Endometrial microvascular endothelial cells (primary cell): ENCODE results near the gene OVAAL. TPM values are rescaled to one million over a fixed set of nuclear protein-coding genes. Genes with fewer than 3 reads are reported as not detected.
"Not testable (repeated sequence)": the region's sequence is repeated elsewhere in the genome, so short reads cannot be mapped to it uniquely, and the experiment has no call there.

Experiments used
- in situ Hi-C: cut with HindIII; loops from 2 replicates; pipeline ENCODE4 v1.10.0; 2017; ENCODE audit warnings: low sequenced_read_pairs, low pct_unique_long_range_greater_than_20kb; ENCODE audit errors: inconsistent ontology term
- total RNA-seq: library from RNA; depleted of rRNA; stranded (reverse); fragments of >200 nt; gene quantifications from one replicate; pipeline ENCODE4 v1.2.3, GENCODE V29; 2015; ENCODE audit errors: inconsistent ontology term

OVAAL gene
- total RNA-seq, 1 donor from 2014 or later, result not detected

DNA sequence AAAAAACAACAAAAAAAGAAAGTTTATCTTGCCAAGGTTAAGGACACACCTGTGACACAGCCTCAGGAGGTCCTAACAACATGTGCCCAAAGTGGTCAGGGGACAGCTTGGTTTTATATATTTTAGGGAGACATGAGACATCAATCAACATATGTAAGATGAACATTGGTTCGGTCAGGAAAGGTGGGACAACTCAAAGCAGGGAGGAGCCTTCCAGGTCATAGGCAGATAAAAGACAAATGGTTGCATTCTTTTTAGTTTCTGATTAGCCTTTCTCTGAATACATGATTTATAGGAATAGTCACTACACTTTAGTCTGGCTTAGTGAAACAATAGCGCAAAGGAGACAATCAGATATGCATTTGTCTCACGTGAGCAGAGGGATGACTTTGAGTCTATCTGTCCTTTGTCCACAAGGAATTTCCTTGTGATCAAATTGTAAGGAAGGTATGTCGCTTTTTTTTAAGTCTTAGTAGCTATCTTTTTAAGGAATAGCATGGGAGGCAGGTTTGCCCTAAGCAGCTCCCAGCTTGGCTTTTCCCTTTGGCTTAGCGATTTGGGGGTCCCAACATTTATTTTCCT is 23.3 kb upstream of the OVAAL start:
- in situ Hi-C loops, result no loop called here

DNA sequence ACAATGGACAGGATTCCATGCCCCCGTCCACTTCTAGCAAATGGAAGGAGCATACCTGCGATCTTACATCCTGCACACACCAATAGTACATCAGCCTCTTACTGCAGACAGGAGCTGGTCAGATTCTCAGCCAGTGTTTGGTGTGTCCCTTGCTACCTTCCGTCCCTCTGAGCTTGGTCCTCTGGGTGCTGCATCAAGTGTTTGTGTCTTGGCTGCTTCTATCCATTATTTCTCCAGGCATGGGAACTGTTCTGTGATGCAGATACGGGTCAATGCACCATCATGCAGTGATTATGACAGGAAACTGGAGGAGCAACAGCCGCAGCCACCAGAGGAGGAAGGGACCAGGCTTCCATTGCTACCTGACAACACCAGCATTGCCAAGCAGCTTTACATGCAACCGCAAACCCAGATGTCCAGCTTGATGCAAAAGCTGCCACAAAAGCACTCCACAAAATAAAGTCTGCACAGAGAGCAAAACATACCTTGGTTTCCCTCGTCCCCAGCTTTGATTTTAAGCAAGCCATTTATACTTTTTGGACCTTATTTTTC is 21.9 kb upstream of the OVAAL start:
- in situ Hi-C loops, result no loop called here

DNA sequence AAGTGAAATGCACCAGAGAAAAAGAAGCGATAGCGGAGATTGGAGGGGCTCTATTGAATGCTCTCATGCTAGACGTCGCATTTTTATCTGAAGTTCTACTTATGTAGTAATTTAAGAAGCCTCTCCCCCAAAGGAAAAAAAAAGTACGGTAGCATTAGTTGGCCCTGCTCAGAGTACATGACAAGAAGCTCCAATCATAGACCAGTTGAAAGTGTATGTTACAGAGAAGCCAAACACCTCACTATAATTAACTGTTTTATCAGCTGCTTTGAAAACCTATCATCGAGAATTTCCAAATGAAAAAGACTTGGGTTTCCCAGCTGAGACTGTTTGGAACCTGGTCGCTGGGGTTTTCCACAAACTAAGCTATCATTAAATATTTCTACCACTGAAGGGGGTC is 19.6 kb upstream of the OVAAL start:
- in situ Hi-C loops, result no loop called here

DNA sequence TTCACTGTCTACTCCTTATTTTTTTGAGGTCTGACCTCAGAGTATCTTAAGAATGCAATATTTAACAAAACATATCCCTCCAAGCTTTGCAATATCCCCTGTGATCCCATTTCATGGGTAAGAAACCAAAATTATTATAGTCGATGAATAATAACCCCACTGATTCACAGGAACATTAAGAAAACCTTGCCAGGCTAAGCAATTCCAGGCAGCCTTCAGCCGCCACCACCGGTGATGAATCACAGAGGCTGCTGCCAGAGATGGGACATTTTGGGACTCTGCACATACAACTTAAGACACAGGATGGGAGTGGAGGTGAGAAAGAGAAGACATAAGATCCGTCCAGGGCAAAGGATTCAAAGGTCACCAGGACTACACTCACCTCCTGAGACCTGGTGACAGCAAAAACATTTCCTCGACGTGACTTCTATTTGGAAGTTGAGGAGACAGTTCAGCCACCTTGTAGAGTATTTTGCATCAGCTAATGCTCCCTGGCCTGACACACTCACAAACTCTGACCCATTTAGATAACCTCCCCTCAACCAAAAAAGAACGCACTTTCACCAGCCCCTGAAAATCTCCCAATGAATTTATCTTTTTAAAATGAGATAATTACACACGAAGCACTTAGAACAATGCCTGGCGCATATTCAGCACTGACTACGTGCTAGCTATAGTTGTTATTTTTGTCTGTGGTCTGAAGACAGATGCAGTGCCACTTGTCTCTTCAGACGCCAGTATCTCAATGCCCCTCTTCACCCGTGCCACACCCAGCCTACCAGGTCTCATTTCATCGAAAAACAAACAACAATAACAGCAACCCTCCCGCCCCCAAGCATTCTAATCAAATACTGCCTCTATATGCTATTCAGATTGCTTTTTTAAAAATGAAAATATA is 17.8 kb upstream of the OVAAL start:
- in situ Hi-C loops, result no loop called here

DNA sequence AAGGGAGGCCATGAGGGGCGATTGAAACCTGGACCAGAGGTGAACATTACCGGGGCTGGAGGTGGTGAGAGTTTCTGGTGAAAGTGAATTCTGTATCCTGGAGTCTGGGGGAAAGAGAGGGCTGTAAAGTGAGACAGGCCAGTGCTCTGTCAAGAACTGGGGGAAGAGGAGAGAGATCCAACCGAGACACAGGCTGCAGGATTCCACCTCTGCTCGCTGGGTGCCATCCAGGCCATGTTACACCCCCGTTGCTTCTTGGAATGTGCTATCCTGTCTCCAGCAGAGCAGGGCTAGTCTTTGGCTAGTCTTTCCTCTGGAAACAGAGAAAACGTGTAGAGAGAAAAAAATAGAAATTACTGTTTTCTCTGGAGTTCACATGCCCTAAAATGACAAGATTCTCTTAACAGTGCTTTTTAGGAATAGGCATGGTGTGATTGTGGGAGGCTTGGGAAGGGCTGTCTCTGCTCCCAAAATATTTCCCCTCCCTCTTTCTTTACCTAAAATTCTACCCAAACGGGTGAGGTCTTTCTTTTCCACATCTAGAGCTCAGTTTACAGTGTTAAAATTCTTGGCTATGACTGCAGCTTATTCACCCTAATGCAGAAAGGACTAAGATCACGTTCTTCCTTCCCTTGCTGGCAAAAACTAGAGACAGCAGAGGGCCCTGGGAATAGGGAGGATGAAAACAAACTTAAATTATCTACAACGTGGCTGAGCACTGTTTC is 16.5 kb upstream of the OVAAL start:
- in situ Hi-C loops, result no loop called here

DNA sequence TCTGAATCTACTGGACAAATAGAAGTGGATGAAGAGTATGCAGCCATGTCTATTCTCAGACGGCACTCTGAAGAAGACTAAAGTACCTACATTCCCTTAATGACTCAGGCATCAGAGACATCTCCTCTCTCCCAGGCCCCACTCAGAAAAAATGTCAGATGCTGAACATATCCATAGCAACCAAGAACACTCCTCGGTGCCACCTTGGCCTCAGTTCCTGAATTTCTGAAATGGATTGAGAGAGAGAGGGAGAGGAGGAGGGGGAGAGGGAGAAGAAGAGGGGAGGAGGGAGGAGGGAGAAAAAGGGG is 16.0 kb upstream of the OVAAL start:
- in situ Hi-C loops, result no loop called here

DNA sequence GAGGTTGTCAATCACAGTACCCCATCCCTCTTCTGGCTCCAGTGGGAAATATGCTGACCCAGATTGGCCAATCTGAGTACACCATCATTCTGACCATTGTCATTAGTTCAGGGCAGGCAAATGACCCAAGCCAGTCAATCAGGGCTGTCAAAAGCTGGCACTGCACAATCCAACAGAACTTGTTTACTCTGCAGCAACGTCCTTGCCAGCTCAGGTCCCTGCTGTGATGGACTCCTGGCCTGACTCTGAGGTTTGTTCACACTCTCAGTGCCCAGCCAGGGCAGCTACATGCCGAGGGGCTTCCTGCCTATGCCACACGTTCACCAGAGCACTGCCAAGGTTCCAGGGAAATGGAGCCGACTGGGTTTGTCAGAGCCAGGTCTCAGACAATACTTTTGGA is 14.7 kb upstream of the OVAAL start:
- in situ Hi-C loops, result no loop called here

DNA sequence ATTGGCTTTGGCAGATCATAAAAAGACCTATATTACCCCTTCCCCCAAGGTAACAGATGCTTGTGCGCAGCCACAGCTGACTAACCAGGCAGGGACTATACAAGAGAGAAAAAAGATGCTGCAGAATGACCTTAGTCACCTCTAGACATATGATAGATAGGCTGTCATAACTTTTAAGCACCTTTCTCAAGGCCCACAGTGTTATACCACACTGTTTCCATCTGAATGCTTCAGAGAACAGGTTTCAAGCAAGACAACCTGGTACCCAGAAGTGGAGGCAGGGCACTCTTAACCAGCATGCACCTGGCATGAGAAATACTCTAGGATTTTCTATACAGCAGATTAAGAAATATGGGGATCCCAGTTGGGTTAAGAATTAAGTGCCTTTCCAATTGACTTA is 12.8 kb upstream of the OVAAL start:
- in situ Hi-C loops, result no loop called here

DNA sequence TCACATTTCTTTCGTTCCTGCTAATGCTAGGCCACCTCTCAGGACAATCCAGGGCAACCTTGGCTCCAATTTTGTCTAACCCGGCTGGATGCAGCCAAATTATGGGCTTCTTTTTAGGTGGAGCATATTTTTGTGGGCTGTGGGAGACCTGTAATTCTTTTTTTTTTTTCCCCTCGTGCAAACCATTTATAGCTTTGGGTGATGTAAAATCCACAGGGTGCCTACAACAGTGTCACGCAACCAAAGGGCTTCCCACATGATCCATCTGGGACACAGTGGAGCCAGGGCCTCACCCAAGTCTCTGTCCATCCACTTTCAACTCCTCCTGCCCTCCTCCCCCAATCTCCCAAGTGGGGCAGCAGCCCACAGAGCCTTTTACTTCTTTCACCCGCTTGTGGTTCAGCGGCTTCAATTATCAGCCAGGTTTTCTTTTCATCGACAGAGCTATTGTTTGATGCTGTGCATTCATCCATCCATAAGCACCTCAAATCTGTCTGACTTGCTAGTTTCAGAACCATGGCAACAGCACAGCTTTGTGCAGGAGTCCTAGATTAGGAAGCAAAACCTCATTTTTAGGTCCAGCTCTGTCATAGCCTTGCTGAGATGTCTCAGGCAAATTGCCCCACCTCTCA is 10.0 kb upstream of the OVAAL start:
- in situ Hi-C loops, result no loop called here

DNA sequence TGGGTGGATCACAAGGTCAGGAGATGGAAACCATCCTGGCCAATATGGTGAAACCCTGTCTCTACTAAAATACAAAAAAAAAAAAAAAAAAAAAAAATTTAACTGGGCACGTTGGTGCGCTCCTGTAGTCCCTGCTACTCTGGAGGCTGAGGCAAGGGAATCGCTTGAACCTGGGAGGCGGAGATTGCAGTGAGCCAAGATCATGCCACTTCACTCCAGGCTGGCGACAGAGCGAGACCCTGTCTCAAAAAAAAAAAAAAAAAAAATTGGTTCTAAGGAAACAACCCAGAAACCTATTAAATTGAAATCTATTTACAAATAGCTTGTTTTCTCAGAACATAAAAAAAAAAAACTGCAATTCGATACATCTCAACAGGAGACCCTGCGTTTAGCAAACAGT is 9.0 kb upstream of the OVAAL start:
- in situ Hi-C loops, result not testable (repeated sequence)

DNA sequence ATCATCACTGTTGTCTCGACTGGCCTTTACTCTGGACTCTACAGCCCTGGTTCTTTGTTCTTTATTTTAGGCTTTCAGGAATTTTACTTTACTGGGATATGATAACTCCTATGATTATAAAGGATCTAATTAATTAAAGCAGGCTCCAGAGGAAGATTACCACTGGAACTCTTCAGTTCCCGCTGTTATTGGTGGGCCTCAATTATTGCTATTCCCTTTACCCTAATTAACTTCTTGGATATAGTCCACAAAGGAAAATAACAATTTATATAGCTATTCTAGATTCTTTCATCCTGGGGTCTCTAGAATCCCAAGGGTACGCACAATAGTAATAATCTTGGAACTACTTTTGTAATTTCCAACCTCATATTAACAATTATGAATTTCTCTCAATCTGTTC is 8.5 kb upstream of the OVAAL start:
- in situ Hi-C loops, result no loop called here

DNA sequence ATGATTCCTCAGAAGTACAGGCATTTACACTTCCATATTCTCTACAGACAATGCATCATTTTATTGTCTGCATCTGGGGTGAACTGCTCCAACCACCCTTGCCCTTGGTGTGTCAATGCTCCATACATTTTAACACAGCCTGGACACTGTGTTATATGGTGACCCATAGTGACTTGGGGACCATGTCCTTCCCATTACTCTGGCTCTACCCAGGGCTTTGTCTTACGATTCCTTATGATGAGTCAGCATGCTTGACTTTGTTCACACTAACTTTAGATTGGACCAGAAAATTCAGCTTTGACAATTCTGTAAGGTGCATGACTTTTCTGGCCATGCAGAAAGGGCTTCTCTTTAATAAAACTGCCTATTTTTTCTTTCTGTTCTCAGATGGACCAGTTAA is 6.8 kb upstream of the OVAAL start:
- in situ Hi-C loops, result no loop called here

DNA sequence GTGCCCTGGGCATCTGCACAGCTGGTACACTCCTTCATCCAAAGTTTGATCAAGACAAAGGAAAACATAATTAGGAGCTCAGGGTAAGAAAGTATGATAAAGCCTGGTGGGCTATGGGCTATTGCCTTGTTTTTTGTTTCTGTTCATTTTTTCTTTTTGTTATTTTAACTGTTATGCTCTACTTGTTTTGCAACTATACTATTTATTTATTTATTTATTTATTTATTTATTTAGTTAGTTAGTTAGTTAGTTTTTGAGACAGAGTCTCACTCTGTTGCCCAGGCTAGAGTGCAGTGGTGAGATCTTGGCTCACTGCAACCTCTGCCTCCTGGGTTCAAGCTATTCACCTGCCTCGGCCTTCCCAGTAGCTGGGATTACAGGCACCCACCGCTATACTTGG is 5.7 kb upstream of the OVAAL start:
- in situ Hi-C loops, result not testable (repeated sequence)

DNA sequence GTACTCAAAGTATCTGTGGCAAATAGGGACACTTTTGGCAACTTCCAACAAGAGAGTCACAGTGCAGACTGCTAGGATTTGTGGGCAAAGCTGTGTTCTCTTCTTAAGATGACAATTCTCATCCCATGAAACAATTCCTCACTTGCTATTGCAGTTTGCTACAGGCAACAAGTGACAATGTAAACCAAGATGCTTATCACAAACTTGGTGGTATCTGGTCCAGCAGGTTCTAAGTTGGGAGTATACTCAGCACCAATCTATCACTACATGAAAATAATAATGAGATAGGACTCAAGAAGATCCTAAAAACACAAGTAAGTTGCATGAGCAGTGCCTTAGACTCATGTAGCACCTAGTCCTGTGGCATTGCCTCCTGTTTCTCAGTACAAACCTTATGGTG is 3.4 kb upstream of the OVAAL start:
- in situ Hi-C loops, result no loop called here

DNA sequence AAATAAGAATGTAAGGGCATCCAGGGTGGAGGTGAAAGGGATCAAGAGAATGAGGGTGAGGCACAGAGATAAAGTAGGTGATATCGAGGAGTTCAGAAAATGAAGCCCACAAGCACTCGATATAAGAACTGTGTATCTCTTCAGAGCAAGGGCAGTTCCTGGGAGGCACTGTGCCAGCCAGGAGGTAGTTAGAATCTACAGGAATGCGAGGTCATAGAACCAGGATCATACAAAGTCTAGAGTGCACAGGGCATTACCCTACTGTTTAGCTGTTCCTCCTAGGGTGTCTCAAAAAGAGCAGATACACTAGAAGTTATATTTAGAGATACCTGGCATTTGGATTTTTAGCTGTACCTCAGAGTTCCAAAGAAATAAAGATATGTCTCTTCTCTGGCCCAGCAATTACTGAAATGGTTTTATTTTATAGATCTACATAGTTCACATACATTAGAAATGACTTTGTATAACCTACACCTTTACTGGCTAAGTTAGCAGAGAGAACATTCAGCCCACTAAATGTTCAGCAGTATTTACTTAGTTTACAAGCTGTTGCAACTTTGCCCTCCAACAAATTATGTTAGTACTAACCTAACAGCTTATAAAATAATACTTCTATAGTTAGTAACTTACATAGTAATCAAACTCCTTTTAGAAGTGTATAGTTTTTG is 1.6 kb downstream of the OVAAL start:
- in situ Hi-C loops, result no loop called here

DNA sequence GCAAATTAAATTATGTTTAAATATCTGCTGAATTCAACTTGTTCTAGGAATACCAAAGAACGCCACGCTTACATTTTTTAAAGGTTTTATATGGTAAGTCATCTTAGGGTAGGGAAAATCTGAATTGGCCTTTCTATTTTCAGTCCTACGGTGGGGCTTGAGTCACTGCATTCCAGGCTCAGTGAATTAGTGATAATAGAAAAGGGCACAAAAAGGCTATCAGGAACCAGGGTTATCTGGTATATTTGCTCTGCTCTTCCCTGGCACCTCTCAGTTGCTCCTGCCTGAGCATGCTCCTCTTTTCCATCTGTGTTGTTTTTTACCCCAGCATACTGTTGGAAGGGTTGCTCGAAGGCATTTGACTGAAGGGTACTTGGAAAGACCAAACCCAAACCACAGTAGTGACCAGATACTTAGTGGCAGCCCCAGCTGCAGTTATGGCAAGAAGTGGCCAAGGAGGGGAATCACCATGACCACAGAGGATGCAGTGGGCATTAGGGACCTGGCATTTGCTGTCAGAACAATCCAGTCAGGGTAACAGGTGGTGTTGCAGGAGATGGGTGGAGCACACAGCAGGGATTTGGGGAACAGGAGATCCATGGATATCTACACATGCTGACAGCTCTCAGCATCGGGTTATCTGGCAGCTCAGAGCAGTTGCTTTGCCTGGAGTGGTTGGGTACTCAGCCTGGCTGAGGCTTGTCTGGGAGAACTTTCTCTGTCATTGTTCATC is 2.3 kb downstream of the OVAAL start:
- in situ Hi-C loops, result no loop called here

DNA sequence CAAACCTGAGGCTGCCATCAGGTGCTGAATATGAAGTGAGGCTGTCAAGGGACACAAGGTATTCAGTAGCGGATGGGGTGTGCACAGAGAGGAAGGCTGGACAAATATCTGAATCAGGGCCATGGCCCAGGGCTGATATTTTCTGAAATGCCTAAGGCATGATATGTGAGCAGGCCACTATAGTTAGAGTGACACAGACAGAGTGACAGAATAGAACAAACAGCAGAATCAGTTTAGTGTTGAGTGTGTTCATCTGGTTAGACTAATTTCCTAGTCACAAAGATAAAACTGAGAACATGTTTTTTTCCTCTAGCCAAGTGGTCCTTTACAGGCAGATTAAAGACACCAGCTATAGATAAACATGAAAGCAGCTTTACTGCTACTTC is 3.9 kb downstream of the OVAAL start:
- in situ Hi-C loops, result no loop called here

DNA sequence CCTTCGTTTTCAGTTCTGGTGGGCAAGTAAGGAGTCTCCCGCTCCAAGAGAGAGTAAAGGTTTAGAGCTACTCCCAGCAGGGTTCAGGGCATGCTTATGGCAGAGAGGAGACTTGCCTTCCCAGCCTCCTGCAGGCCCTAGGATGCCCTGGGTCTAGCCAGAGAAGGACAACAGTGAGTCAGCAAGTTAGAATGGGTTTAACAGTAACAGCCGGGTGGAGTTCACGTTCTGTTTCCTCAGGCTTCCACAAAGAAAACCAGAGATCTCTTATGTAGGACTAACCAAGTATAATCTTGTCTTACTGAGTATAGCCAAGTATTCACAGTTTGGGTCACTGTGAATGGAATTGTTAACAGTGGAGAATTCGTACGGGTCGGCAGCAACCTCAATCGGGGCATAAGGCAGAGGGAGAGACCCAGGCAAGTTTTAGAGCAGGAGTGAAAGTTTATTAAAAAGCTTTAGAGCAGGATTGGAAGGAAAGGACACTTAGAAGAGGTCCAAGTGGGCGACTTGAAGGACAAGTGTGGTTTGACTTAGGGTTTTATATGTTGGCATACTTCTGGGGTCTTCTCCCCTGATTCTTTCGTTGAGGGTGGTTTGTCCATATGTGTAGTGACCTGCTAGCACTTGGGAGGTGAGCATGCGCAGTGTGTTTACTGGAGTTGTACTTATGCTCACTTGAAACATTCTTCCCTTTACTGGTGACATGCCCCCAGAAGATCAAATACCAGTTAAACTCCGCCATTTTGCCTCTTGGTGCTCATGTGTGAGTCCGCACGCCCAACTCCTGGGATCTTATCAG is 4.5 kb downstream of the OVAAL start:
- in situ Hi-C loops, result no loop called here
